Measurements from ENCODE around the gene PLXNA2.

PLXNA2 gene

DNA sequence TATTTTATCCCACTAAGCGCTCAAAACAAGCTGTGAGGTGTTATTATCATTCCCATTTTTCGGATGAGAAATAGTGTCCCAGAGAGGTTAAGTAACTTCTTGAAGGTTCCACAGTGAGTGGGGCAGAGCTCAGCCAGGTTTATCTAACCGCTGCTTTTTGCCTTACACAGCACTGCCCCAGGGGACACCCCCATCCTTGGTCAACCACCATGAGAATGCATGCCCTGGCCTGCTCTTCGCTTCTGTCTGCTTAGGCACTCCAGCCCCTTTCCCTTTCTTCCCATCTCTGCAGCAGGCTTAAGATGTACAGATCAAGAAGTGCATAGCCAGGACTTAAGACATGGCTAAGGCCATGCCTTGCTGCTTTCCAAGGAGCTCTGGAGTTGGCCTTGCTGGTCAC is 174.3 kb downstream of the PLXNA2 start:
- no peak for DNase-seq (ENCODE audit: low read depth)

DNA sequence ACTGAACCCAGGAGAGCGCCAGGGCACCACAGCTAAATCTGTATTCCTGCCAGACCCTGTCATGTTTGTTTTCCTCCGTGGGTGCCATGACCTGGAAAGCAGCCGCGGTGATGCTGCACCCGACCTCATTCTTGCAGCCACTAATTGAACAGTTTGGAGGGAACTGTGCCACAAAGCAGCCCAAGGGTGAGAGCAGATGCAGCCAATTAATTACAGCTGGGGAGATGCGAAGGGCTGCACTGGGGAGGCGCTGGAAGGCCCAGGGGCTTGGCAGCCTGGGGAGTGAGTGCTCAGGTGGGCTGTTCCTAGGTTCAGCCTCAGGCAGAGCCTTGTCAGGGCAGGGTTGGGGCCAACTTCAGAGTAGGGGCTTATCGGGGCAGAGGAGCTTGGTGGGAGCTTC is 174.9 kb downstream of the PLXNA2 start:
- DNase-seq (ENCODE audit: low read depth): no peak

DNA sequence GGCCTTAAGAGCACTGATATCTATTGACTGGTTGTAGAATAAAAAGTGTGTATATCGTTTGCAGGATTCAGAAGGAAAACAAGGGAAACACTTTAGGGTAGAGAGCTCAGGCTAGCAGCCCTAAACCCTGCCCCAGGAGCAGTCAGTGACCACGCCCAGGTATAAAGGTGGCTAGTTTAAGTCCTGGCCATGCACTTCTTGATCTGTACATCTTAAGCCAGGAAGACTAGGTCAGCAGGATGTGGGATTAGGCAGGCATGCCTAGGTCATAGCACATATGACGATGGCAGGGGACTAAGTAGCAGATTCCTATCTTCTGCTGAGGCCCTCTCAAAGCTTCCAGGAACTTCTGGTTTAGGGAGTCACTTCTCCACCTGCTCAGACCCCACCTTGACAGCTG is 175.3 kb downstream of the PLXNA2 start:
- DNase-seq (ENCODE audit: low read depth): no peak

DNA sequence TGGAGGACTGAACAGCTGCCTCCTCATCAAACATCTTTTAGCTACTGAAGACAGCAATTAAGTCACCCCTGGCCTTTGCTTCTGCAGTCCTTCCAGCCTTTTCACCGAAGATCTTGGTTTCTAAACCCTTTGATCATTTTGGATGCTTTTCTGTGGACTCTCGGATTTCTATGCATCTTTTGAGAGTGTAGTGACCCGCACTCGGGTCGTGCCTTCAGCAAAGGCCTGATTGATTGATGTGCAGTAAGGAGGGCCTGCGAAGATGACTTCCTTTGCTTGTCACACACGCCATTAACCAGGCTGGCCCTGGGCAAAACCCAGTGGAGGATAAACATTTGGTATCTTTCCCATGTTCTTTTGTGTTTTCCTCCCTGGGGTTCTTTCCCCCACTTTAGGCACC is 175.8 kb downstream of the PLXNA2 start:
- no peak for DNase-seq (ENCODE audit: low read depth)

DNA sequence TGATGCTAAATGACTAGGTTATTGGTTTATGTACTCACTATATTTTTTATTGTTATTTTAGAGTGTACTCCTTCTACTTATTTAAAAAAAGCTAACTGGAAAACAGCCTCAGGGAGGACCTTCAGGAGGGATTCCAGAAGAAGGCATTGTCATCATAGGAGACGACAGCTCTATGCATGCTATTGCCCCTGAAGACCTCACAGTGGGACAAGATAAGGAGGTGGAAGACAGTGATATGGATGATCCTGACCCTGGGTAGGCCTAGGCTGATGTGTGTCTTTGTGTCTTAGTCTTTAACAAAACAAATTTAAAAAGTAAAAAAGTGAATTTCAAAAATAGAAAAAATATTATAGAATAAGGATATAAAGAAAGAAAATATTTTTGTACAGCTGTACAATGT is 177.6 kb downstream of the PLXNA2 start:
- DNase-seq (ENCODE audit: low read depth): no peak

DNA sequence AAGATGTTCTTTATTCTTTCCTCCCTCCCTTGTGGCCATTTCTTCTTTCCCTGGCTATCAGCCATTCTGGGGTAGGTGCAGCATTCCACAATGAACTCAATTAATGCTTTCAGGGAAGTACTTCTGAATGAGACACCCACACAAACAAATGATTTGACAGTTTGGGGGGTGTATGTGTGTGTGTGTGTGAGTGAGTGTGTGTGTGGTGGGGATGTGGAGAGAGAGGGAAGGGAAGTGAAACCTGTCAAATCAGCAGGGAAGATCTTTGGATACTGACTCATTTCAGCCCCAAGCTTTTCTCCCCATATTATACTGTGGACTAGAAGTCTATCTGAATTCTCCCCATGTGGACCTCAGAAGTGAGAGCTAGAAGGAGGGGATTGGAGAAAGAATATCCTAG is 178.3 kb downstream of the PLXNA2 start:
- DNase-seq (ENCODE audit: low read depth): no peak

DNA sequence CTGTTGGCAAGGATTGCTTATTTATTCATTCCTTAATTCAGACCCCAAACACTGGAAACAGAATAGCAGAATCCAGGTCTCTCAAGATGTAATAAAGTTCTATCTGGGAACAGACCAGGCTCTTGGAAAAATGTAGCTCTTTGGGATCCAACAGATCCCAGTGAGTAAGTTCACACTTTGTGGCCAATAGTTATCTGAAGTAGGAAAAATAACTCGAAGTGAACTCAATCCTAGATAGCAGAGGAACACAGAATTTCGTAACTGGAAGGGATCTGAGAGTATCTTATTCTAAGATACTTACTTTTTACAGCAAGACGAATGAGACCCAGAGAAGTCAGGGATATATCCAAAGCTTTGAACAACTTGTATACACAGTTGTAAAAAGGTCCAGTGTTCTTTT is 182.6 kb downstream of the PLXNA2 start:
- no peak for DNase-seq (ENCODE audit: low read depth)

DNA sequence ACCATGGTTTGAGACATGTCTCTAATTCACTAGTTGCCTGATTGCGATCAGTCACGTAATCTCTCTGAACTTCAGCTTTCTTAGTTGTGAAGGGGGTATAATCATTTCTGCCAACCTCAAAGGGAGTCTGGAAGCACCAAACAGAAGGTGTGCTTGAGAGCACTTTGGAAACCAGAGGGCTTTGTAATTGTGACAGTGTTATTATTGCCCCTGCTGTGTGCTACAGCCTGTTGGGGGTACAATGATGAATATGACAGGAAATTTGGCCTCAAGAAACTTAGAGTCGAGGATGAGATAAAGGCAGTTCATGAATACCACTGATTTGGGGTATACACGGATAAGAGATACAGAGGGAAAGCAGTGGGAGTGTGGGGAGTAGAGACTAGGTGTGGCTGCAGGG is 183.1 kb downstream of the PLXNA2 start:
- no peak for DNase-seq (ENCODE audit: low read depth)

DNA sequence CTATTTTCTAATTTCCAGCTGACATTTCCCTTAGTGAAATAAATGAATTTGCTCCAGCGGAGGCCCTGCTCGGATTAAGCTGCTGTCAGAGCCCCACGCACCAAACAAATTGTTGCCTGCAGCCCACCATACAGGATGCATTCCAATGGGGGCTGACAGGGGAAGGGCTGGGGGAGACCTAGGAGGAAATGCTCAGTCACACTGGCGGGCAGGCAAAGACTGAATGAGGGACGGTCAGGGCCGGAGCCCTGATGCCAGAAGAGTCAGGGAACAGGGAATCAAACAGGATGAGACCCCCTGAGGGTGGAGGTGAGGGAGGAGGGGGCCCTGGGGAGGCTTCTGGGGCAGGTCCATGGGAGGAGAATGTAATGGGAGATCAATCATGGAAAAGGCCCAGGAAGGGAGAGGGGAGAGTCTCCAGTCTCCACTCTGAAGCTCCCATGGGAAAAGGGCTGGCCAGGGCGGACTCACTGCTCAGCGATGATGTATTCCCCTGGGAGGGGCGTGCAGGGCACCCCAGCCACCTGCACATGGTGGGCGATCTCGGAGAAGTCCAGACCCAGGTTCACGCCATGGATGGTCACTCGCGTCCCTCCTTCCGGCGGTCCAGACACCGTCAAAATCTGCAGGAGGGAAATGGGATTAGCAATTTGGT is 183.8 kb downstream of the PLXNA2 start:
- DNase-seq (ENCODE audit: low read depth): no peak

DNA sequence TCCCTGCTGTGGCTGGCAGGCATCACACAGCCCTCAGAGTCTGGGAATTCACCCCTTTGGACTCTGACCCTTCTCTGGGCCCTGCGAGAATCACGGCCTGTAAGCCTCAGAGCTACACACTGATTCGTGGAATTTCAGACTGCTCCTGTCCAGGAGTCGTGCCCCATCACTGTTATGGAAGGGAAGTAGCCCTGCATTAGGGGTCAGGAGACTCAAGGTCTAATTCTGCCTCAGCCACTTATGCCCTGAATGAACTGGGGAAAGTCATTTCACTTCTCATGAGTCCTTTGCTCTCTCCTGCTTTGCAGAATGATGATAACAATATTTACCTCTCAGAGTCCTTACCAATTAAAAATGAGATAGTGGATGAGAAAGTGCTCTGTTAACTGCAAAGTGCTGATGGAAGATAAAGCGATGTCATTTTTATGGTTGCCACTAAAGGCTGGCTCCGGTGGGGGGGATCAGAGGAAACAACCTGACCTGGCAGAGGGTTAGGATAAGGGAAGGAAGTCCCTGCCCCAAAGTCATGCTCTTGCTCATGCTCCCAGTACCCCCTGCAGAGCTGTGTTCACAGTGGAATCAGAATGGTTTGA is 184.7 kb downstream of the PLXNA2 start:
- no peak for DNase-seq (ENCODE audit: low read depth)

DNA sequence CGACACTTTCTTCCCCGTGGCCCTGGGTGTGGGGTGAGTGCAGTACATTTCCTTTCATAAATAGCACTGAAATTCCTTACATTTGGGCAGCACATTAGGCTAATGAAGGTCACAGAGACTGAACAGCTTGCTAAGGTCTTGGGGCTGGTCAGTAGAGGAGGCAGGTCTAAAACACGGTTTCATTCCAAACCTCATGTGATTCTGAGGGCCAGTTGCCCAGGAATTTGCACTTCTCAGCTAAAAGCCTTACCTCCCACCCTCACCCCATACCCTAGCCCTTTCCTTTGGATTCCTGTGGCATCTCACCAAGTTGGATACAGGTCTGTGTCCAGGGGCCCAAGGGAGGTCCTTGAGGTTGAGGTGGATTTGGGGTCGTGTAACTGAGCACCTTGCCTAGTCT is 185.4 kb downstream of the PLXNA2 start:
- no peak for DNase-seq (ENCODE audit: low read depth)

DNA sequence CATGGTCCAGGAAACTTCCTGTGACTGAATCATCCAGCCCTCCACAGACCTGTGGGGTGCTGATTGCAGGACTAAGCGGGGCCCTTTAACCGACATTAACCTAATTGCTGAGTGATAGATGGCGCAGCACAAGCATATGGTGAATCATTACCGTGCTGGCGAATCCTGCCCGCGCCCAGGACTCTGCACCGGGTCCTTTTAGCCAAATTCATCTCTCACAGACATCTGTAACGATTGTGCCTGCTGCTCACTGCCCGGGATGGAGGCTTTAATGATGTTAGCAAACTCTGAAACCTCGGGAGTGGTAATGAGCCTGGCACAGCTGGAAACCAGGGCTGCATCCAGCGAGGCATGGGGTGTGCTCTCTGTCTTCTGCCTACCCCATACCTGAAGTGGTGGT is 185.9 kb downstream of the PLXNA2 start:
- DNase-seq (ENCODE audit: low read depth): no peak

DNA sequence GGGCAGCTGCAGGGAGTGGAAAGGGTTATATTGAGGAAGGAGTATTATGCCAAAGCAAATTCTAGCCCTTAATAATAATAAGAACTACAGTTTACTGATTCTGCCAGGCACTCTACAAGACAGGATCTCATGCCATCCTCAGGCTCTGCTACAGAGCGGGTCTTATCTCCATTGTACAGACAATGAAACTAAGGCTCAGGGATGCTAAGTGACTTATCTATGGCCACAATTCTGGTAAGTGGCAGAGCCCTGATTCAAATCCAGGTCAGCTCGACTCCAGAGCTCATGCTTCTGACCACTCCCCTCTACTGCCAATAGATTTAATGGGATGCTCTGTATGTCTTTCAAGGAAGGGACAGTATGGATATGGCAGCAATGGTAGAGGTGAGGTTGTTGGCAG is 187.1 kb downstream of the PLXNA2 start:
- DNase-seq (ENCODE audit: low read depth): no peak

DNA sequence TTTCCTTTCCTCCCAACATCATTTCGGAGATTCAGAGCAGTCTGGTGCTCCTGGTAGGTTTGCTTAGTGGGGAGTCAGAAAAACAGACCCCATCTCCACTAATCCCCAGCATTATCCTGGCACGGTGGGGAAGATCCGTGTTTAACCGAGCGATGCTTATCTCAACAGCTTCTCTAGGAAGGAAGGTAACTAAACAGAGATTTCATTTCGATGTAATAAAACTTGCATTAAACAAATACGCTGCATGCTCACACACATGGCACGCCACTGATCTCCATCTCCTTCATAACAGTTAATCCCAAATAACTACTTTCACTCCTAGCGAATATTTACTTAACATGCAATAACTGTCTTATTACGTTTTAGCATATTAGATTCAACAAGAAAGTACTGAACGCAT is 188.6 kb downstream of the PLXNA2 start:
- DNase-seq (ENCODE audit: low read depth): no peak

DNA sequence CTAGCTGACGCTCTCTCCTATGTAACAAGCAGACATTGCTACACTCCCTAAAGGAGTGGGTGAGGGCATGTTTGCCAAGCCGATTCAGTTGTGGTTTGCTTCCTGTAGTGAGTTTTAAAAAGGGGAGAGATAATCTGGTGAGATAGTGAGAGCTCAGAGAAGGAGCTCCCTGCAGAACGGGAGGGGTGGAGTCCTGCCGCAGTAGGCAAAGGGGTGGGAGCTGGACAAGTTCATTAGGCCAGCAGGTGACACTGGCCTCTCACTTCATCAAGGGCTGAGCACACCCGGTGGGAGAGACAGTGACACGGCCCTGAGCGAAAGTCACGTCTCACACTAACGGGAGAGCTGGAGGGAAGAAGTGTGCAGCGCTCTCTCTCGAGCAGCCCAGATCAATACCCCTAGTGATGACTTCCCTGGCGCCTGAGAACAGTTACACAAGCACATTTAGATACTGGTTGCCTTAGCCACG is 189.2 kb downstream of the PLXNA2 start:
- no peak for DNase-seq (ENCODE audit: low read depth)

DNA sequence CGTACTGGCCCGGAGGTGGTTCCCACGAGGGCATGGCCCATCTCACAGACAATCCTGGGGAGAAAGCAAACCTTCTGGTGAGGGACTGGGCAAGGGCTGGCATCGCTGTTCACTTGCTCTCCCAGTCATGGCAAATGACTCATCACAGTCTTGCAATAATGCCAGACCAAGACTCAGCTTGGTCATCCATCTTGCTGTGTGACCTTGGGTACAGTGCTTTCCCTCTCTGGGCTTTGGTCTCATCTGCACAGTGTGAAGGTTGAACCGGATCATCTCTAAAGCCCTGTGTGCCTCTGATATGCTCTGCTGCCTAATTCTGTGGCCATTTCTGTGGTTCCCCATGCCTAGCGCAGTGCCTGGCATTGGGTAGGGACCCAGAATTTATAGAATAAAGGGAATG is 189.7 kb downstream of the PLXNA2 start:
- no peak for DNase-seq (ENCODE audit: low read depth)

DNA sequence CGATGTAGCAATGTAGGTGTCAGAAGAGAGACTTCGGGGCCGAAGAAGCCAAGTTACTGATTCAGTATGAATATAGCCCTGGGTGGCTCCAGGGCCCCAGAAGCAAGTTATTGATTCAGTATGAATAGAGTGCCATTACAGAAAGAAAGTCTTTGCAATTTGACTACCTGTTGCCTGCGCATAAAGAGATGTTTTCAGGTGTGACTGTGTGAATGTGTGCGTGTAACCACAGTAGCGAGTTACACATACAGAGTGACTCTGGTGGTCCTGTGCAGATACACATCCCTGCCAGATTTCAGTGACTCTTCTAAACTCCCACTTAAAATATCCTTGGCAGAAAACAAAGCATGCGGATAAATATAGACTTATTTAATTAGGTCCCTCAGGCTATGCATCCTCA is 190.5 kb downstream of the PLXNA2 start:
- DNase-seq (ENCODE audit: low read depth): no peak

DNA sequence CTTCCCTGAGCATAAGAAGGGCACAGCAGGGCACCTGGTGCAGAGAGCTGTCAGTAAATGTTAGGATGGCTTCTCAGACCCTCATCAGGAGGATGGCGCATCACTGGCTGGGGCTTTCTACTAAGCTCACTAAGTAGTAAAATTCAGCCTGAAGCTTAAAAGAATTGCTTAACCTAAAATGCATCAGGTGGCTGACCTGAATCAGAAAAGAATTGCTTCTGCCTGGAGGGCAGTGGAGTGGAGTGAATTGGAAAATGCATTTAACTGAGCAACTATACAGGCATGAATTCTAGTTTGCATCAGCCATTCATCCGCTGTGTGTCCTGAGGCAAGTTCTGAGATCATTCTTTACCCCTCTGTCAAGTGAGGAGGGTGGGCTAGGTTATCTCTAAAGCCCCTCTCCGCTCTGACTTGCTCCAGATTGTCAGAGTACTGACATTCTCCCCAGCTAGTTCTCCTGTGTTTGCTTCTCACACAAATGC is 191.2 kb downstream of the PLXNA2 start:
- no peak for DNase-seq (ENCODE audit: low read depth)

DNA sequence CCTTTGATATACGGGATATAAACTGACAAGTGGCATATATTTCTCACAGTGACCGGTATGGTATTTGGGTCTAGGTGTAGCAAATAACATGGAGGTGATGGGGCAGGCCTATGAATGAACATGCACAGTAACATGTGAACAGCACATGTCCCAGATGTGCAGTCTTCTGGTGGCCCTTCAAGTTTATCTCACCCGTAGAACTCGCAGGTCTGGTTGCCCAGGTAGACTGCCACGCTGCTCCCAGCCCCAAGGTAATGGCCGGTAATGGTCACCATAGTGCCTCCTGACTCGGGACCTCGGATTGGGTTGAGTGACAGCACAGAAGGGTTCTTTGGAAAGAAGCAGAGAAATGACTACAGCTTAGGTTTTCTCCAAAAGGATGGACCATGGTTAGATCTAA is 192.0 kb downstream of the PLXNA2 start:
- no peak for DNase-seq (ENCODE audit: low read depth)

DNA sequence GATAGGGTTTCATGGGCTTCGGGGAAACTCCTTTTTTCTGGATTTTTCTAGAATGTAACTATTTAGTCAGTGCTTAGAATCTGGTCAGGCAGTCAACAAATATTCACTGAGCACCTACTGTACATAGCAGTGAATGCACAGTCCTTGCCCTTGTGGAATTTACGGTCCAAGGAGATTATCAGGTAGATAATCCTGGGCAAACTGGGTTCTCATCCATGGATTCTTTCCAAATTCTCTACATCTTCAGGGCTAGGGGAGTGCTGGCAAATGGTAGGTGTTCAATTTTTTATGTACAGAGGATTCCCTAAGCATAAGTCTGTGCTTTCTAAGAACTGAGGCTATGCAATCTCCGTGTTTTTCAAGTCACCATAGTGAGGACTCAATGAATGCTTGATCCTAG is 192.5 kb downstream of the PLXNA2 start:
- DNase-seq (ENCODE audit: low read depth): no peak

DNA sequence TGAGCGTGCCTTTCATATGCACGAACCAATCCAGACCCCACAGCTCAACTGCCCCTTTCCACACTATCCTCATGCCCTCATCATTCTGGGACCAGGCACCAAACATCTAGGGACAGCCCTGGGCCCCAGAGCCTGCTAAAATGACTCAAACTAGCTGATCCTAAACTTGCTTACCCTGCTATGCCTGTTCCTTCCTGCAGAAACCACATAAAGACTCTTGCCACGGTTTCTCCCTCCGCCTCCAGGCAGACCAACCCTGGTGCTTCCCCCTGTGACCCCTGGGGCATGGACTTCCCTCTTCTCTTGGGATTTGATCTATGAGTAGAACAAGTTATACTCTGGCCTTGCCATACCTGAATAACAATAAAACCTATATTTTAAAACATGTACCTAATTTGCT is 195.3 kb downstream of the PLXNA2 start:
- no peak for DNase-seq (ENCODE audit: low read depth)

DNA sequence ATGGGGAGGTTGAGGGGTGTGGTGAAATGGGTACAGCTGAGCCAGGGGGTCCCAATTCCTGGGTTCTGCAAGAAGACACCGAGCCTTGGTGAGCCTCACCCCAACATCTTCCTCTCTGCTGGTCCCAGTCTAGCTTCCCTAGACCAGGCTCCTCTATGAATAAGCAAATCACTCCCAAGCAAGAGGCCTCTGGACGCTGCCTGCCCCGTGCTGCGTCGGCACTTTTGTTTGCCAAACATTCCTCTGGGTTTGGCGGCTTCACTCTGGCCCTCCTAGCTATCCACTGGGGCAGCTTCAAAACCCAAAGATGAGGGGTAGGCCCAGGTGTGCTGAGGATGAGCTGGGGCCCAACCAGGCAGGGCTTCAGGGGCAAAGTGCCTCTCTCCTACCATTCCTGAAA is 196.2 kb downstream of the PLXNA2 start:
- no peak for DNase-seq (ENCODE audit: low read depth)

DNA sequence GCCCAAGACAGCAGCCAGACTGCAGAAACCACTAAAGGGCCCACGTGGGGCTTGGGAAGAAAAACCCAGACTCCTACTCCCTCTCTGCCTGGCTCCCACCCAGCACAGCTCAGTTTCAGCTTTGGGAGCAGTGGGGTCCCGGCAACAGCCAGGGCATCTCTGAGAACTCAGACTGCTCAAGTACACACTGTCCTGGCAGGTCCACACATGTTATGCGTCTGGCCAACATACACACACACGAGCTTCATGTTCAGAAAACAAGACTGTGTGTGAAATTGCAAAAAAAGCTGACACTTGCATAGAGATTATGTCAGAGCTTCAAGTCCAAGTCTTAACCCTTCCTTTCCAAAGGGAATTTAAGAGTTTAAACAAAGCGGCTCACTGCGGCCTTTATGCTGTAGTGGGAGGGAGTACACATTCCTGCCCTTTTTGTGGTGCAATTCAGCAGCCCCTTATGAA is 196.7 kb downstream of the PLXNA2 start:
- no peak for DNase-seq (ENCODE audit: low read depth)

Measured in stromal cell of bone marrow (primary cell).